HG03432 (cell line): ENCODE results near the gene F8A3.
"Not testable (repeated sequence)": the region's sequence is repeated elsewhere in the genome, so short reads cannot be mapped to it uniquely, and the experiment has no call there.

Source experiments
- ATAC-seq: cut with Tn5 transposase; IDR thresholded peaks from one replicate; pipeline ENCODE4 v1.9.1; 2021; ENCODE audit warnings: mild to moderate bottlenecking, moderate library complexity; ENCODE audit not compliant: unreplicated experiment

The F8A3 gene

DNA sequence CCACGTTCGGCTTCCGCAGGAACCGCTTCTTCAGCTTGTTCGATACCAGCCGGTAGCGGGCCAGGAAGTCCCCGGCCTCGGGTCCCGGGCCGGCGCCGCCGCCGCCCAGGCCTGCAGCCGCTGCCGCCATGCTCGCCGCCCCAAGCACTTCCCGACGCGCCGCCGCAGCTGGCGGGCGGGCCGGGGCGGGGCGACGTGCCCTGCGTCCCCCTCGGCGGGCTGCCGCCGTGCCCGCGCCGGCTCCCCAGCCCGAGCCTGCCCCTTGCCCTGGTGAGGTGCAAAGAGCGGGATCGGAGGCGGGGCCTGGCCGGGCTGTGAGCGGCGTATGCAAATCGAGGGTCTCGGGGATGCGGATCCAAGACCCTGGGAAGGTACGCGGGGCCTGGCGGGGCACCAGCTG is at the start of gene F8A3:
F8A3 (minus strand) TSS at position 150 of the 400 bp plus-strand sequence; CDS start at position 130, 20 bp downstream.
- ATAC-seq, result peak; percentile 90

DNA sequence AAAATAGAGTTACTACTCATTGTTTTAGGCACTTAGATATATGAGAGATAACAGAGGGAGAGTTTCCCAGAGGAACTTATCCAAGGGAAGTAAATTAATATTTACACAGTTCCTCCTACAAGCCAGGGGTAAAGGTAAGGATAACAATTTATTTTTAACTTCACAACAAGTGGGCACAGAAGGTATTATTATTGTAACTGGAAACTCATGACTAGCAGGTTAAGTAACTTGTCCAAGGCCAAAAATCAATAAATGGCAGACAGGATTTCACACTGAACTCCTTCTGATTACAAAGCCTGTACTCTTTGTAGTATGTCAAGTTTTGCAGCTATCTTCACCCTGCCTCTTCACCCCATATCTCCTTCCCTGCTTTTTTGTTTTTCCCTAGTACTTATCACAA is 46.9 kb upstream of the F8A3 start:
- no peak for ATAC-seq

DNA sequence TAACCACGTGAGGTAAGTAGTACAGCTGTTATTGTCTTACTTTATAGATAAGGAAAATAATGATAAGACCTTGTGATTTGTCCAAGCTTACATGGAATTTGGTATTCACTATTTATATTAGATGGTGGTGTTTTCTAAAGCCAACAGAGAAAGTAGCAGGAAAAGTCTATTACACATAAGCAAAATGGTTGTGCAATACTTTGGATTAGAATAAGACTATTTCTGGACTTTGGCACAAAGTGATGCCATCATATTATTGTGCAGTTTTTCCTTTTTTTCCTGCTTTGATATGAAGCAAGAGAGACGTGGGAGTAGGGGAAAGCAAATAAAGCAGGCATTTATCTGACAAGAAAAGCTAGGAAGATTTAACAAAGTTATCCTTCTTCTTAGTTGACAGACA is 36.7 kb upstream of the F8A3 start:
- not testable (repeated sequence) for ATAC-seq

DNA sequence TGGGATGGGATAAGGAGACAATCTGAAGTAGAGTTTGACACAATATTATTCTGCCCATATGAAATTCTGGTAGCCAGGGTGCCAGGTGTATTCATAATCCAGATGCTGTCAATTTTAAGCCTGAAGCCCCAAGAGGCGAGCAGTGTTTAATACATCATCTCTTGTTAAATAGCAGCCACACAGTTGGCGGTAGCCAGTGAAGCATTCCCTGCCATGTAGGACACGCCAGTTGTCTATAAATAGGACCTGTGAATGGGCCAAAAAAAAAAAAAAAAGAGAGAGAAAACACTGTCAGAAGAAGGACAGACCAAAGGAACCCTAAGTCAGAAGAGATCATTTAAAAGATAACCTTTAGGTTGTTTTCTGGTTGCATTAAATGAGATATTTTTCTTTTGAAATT is 33.0 kb upstream of the F8A3 start:
- not testable (repeated sequence) for ATAC-seq

DNA sequence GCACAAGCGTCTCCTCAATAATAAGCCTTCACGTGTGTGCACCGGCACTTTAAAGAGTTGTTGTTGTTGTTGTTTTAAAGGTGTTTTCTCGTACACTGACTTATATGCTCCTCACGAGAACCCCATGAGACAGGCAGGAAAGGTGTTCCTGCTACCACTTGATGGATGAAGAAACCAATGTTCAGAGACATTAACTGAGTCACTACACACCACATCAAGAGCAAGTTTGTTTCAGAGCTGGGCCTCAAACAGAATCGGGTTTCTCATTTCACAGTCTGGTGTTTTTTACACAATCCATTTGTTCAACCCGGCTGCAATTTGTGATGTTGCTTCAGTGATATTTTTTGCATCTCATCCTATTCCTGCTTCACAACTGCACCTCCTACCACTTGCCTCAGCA is 18.7 kb upstream of the F8A3 start:
- ATAC-seq, result not testable (repeated sequence)

DNA sequence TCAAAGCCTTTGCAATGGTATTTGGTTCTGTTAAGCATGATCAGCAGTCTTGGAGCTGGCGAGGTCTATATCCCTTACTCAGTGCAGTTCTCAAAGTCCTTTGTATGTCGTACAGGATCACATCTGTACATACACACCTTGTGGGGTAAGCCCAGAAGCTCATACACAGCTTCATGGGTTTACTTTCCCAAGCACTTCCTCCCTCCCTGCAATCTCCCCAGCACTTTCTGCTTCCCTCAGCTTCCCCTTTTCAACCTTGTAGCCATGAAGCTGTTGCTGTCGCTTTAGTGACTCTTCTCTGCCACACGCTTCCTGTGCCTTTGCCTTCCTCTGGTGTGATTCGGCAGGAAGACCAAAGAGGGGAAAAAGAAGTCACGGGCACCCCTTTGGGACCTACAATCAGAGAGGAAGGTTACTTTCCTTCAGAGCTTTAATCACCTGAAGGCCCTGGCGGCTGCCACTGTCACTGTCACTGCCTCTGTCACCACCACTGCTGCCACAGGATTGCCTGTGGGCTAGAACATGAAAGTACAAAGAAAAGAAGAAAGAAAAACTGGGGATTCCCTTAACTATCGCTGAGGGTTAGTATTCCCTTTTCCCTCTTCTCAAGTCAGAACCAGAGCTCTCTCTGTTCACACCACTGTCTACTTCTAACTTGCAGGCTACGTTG is 8.0 kb upstream of the F8A3 start:
- ATAC-seq, result peak; percentile 89

DNA sequence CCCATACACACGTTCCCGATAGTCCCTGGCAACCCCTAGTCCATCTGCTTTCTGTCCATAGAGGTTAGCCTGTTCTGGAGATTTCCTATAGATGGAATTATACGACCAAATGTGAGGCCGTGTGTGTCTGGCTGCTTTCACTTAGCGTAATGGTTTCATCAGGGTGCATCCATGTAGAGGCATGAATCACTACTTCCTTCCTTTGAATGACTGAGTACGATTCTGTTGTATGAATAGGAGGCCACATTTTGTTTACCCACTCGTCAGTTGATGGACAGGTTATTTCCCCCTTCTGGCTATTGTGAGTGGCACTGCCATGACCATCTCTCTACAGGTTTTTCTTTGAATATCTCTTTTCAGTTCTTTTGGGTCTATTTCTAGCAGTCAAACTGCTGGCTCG is 2.1 kb upstream of the F8A3 start:
- ATAC-seq, result not testable (repeated sequence)

DNA sequence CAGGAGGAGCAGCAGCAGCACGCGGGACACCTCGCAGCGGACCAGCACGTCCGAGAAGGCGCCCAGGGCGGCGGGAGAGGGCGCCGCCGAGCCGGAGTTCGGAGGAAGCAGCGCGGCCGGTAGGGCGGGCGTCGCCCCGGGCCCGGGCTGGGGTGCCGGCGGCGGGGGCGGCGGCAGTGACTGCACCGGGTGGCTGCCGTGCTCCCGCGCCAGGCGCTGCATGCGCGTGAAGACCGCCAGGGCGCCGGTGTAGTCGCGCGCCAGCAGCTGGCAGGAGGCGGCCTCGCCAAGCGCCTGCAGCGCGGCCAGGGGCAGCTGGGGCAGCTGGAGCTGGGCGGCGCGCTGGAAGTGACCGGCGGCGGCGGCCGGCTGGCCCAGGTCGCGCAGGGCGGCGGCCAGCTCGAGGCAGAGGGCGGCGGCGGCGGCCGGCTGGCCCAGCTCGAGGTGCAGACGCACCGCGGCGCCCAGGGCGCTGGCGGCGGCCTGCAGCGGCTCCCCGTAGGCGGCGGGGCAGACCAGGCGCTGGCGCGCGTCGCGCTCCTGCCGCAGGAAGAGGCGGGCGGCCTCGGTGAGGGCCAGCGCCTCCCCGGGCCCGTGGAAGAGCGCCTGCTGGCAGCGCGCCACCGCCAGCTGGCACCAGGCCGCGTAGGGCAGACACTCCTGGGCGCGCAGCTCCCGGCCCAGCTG is 516 bp downstream of the F8A3 start:
- ATAC-seq, result peak; percentile 61

DNA sequence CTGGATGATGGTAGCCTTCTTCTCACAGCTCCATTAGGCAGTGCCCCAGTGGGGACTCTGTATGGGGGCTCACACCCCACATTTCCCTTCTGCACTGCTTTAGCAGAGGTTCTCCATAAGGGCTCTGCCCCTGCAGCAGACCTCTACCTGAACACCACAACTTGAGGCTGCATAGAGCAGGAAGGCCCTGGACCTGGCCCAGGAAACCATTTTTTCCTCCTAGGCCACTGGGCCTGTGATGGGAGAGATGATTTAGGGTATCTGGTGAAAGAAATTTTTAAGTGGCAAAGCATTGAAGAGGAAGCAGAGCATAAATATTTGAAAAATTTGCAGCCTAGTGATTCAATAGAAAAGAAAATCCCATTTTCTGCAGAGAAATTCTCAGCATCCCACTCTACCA is 17.3 kb downstream of the F8A3 start:
- ATAC-seq, result no peak

DNA sequence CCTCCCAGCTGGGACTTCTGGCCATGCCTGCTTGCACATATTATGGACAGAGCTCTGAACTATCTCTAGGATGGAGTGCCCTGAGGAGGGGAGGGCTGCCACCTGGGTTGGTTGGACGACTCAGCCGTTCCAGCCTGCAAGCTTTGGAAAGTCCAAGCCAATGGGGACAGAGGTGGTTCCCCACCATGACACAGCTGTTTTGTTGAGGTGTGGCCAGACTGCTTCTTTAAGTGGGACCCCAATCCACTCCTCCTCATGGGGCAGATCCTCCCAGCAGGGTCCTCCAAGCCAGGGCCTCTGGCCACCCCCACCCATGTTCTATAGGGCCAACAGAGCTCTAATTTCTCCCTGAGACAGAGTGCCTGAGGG is 22.7 kb downstream of the F8A3 start:
- ATAC-seq, result no peak

DNA sequence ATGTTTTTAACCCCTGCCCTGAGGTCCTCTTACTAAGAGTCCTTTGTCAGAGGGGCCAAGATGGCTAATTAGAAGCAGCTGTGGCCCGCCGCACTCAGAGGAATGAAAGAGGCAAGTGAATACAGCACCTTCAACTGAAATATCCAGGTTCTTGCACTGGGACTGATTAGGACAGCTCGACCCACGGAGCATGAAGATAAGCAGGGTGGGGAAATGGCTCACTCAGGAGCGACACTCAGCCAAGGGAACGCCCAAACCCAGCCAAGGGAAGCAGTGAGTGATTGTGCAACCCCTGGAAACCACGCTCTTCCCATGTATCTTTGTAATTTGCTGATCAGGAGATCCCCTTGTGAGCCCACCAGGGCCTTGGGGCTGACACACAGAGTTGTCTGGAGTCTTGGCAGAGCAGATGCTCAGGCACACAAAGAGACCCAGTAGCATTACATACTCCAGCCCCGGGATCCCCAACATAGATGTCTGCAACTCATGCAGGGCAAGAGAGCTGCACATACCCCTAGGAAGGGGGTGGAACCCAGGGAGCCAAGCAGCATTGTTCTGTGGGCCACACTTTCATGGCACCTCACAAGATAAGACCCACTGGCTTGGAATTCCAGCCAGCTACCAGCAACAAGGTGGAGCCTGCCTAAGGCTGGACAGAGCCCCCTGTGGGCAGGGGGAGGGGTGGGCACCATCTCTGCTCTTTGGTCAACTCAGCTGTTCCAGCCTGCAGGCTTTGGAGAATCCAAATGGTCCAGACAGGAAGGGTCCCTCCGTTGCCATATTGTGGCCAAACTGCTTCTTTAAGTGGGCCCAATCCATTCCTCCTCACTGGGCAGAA is 23.3 kb downstream of the F8A3 start:
- no peak for ATAC-seq

DNA sequence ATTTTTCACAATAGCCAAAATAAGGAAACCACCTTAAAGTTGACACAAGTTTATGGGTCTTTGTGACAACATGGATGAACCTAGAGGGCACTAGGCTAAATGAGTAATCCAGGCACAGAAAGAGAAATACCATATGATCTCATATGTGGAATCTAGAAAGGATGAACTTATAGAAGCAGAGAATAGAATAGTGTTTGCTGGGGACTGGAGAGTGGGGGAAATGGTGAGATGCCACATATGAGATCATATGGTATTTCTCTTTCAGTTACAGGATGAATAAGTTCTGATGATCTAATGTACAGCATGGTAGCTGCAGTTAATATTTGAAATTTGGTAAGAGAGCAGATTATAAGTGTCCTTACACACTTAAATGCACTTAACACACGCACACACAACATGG is 40.7 kb downstream of the F8A3 start:
- ATAC-seq, result no peak
